Left hindlimb (tissue), 1 donor: ENCODE results near the gene OR4L1.
"Not testable (repeated sequence)": the region's sequence is repeated elsewhere in the genome, so short reads cannot be mapped to it uniquely, and the experiment has no call there.

ENCODE experiments used
- DNase-seq: peaks from one replicate; pipeline ENCODE4 v3.0.0-alpha.2; 2018

OR4L1 gene

DNA sequence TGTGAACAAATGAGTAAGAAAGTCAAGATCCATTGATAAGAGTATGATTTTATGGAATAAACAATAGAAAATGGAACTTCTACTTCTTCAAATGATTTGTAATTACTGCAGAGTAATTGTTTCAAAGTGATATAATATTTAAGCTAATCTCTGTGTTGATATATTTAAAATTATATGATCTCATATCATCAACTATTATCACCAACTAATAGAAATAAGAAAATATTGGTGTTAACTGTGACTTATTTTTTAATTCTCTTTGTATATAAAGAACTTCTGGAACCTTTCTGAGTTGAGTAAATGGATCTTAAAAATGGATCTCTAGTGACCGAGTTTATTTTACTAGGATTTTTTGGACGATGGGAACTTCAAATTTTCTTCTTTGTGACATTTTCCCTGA lies at the start of gene OR4L1:
Gene OR4L1 (plus strand): TSS at position 301 of the 400 bp plus-strand sequence. CDS start 0 bp downstream, at position 301.
- DNase-seq: no peak

DNA sequence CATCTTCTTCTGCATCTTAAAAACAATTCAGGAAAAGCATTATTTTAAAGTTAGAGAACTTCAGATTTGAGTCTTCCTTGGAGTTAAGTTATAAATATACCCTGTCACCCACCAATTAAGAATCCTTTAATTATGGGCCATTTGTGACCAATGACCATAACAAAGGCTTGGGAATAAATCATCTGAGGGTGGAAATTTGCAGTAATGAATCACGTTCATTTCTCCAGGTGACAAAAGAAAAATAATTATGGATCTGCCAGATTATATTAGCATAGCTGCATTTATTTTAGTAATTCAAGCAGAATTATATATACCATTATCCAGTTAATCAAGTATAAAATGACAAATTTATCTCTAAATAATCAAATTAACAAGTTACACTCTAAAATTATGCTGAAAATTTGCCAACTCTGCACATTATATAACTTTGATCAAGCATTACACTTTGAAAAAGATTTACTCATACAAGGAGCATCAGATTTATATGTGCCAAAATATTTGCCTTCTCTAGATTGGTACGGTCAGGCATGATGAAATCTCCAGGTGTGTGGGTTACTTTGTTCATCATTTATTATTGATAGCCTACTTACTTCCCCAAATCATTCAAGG lies 40.5 kb upstream of the OR4L1 start, which contains the start of gene OR4K14:
Gene OR4K14 (minus strand): TSS at position 51 of the 609 bp plus-strand sequence. CDS start 4,114 bp downstream, outside the sequence.
- no peak for DNase-seq

DNA sequence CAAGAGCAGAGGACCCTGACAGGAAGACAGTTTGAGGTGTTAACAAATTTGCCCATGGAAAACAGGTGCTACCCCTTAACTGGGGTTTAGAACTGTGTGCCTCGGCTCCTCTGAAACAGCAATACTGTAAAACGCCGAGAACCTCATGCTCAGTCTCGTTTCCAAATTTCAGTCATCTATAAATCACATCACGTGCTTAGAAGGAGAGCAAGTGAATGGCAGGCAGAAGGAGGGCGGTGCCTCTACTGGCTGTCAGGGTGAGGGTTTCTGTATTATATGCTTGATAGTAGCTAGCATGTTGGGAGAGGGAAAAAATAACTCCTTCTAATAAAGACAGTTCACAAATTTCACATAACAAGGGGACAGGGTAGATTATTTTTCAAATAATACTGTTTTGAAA lies 28.8 kb upstream of the OR4L1 start:
- no peak for DNase-seq

DNA sequence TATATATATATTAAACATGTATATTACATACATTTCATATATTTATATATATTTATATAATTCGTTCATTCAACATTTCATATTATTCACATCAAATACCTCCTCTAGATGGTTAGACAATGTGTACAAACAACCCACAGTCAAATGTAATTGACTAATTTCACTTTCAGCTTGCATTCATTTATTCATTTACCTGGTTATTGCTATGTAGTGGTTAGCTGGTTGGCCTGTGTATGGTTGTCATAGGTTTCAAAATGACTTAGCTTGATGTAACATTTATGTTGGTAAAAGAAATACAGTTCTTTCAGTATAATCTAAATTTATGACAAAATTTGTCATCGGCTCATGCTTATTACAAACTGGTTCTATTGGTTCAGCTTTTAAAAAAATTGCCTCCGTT lies 24.4 kb upstream of the OR4L1 start:
- DNase-seq: no peak

DNA sequence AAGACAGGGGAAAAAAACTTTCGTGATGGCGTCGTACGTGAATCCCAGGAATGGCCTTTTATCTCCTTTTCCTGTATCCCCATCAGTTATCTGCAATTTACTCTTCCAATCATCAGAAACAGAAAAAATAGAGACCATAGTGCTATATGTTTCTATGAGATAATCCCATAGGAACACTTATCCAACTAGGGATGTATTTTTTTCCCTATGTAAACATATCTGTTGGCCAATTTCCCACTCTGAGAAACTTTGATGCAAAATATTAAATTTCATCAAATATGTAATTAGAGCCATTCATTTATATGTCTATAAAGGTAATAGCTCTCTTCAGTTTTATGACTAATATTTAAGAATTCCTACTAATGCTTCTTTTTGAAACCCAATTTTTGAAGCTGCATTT lies 23.9 kb upstream of the OR4L1 start, which contains the start of gene OR4K13:
Gene OR4K13 (minus strand): TSS at position 101 of the 400 bp plus-strand sequence. CDS start 1,280 bp downstream, outside the sequence.
- no peak for DNase-seq

DNA sequence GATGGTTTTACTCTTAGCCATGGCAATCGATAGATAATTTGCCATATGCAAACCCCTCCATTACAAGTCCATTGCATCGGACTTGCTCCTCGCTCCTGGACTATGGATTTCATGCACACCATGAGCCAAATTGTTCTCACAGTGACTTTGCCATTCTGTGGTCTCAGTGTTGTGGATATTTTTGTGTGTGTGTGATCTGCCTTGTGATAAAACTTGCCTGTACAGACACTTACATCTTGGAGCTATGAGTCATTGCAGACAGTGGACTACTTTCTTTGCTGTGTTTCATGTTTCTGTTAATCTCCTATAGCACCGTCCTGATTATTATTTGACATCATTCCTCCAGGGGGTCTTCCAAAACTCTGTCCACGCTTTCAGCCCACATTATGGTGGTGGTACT lies 15.6 kb upstream of the OR4L1 start:
- no peak for DNase-seq

DNA sequence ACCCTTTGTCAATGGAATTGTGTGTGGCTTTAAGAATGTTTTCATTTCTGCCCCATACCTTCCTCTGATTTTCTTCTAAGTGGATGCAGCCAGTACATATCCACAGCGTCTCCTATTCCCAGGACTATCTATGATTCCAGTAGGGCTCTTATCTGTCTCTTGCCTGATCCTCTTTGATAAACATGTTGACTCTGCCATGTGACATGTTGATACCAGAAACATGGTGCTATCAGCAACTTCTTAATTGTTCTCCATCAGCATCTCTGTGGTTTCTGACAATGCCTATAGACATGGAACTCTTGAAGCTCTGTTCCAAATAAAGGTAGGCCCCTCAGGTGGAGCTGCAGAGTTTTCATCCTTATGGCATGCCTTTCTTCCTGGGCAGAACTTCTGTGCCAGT lies 11.6 kb upstream of the OR4L1 start:
- no peak for DNase-seq

- DNase-seq: no peak
Observed at GRCh38 chr14:20092050-20092449, 32.2 kb downstream of the OR4L1 start.

- no peak for DNase-seq
Observed at GRCh38 chr14:20093442-20093841, 33.6 kb downstream of the OR4L1 start.

- not testable (repeated sequence) for DNase-seq
Observed at GRCh38 chr14:20098926-20099770, 39.3 kb downstream of the OR4L1 start.

- DNase-seq: no peak
Observed at GRCh38 chr14:20110438-20110837, 50.6 kb downstream of the OR4L1 start, which contains the start of gene OR4K17. Gene OR4K17 (plus strand): TSS chr14:20110739. CDS start chr14:20117500, 6,761 bp downstream.
